GM18870 (cell line): ENCODE data around the gene PLEKHG4.

Source experiments
- ATAC-seq: cut with Tn5 transposase; IDR thresholded peaks from one replicate; pipeline ENCODE4 v1.9.1; 2021; ENCODE audit warnings: moderate library complexity; ENCODE audit not compliant: unreplicated experiment

Gene PLEKHG4

DNA sequence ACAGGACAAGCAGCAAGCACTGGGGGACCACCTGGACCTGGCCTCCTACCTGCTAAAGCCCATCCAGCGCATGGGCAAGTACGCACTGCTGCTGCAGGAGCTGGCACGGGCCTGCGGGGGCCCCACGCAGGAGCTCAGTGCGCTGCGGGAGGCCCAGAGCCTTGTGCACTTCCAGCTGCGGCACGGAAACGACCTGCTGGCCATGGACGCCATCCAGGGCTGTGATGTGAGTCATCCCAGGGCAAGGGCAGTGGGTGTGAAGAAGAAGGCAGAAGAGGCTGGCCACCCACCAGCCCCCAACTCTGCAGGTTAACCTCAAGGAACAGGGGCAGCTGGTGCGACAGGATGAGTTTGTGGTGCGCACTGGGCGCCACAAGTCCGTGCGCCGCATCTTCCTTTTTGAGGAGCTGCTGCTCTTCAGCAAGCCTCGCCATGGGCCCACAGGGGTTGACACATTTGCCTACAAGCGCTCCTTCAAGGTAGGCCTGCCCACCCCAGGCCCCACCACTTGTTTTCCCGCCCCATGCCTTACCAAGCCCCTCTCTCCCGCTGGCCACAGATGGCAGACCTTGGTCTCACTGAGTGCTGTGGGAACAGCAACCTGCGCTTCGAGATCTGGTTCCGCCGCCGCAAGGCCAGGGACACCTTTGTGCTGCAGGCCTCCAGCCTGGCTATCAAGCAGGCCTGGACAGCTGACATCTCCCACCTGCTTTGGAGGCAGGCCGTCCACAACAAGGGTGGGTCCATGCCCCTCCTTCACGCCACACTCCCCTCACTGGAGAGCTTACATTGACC lies 7.3 kb downstream of the PLEKHG4 start:
- no peak for ATAC-seq

DNA sequence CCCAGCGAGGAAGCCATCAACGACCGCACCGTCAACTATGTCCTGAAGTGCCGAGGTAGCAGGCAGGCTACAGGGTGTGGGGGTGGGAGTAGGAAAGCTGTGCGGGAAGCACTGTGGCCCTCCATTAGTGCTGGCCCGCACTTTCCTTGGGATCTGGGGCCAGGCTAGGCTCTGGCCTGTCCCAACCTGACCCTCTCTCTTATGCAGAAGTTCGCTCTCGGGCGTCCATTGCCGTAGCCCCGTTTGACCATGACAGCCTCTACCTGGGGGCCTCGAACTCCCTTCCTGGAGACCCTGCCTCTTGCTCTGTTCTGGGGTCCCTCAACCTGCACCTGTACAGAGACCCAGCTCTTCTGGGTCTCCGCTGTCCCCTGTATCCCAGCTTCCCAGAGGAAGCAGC lies 8.6 kb downstream of the PLEKHG4 start:
- no peak for ATAC-seq

DNA sequence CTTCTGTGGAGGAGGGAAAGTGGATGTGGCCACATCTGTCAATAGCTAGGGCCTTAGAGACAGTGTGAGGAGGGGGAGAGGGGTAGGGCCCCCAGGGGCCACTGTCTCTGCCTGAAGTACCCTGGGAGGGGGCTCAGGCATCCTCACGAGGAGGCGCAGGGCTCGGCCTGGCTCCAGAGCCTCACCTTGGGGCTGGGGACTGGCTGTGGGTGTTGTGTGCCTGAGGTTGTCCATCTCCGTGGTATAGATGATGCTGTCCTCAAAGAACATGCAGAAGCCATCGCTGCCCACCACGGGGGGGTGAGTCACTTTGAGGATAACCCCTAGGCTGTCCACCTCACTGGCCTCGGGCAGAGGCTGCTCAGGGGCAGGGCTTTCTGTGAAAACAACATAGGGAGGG lies 12.1 kb downstream of the PLEKHG4 start:
- ATAC-seq = no peak

DNA sequence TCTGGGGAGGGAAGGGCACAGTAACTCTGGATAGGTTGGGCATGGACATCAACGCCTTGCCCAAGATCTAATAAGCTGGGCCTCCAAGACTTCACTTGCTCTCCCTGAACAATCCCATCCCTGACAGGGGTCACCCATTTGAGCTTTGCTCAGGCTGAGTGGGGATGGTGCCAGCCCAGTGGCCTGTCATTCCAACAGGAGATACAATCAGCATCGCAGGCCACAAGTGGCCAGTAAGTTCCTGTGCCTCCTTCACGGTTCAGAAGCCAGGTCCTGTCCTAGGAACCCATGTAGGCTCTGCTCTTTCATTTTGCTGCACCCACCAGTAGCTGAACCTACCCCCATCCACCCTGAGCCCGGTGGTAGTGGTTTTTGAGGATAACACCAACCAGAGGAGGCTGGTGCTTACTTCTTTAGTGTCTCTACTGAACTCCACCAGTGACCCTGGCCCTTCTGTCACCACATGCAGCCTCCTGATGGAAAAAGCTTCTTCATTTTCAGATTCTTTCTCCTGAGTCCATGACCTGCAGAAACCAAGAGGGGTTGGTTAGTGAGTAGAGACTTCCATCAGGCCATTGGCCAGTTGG lies 14.9 kb downstream of the PLEKHG4 start:
- ATAC-seq = no peak

DNA sequence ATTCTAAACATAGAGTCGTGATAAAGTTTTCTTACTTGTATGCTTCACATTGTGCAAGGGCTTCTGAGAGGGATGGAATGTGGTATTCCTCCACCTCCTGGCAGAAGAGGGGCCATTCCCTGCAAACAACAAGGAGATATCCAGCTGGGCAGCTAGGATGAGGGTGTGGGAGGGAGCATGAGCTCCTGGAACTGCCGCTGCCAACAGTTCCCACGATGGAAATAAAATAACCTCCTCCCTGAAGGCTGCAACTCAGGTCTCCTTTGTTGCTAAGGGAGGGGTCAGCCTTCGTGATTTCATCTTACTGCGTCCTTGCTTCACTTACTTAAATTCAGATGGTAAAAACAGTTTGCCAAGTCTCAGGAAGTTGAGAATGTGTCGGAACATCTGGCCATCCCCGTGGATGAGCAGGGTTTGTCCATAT lies 15.6 kb downstream of the PLEKHG4 start:
- no peak for ATAC-seq

DNA sequence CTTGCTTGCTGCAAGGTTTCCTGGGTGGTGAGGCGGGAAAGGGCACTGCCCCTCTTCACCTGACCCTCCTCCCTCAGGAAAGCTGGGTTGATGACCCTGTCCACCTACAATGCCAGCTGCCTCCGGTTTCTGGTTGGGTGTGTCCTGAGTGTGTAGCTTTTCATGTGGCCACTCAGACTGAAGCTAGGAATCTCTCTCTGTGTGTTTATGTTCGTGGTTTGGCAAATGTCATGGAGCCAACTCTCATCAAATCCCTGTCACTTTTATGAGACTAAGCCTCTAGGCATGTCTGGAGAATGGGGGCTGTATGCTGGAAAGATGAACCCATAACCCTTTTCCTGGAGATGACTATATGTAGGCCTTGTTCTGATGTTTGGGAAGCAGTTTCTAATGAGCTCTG lies 17.1 kb downstream of the PLEKHG4 start:
- ATAC-seq = no peak

DNA sequence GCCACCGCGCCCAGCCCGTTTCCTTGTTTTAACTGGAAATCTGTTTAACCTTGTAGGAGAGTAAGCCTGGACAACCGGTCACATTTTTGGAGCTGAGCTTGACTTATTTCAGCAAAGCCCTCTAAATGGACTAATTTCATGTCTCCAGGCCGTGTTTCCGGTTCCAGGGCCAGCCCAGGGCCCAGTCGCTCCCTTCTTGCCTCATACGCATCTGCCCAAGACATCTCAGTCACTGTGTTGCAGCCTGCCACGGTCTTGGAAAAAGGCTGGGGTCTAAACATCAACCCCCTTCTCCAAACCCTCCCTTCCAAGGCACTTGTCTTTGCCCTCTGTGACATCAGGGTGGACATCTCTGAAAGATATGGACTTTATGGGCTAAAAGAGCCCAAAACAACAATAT lies 18.9 kb downstream of the PLEKHG4 start:
- ATAC-seq = no peak

DNA sequence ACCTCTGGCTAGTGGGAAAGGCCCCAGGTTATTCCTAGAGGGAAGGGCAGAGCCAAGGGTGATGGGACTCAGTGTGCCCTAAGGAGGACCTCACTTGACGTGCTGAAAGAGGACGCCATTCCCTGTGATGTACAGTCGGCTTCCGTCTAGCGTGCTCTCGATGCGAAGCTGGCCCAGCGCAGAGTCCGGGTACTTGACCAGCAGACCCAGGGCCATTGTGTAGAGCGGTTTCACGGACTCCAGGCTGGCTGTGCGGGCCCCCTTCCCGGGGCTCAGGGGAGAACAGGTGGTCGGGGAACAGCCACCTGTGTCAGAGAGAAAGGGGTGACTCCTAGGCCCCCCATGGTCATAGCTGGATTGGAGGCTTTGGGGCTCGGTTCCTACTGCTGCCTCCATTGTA lies 19.9 kb downstream of the PLEKHG4 start:
- ATAC-seq = no peak

DNA sequence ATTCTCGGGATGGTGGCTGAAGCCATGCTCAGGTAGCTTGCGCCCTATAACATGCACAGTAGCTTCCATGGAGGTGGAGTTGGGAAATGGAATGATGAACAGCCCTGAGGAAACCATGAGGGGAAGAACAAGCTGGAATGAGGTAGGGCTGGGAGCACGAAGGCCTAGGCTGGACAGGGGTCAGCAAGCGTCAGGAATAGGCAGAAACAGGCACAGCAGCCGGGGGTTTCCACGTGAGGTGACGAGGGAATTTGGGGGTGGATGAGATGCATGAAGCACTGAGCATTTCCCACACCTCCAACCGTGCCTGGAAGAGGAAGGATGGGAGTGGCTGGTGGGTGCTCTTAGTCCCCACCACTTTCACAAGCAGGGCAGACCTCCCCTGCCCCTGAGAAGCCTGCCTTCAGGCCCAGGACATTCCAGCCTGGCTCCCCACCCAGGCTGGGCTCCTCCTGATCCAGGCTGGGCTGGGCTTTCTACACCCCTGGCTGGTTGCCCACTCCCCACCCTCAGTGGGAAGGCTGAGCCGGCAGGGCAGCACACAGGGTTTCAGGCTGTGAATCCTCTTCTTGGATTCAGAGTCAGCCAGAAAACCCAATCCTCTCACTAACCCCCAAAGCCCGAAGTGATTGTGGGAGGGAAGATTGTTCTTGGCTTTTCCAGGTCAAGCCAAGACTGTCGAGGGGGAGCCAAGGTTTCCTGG lies 21.9 kb downstream of the PLEKHG4 start:
- no peak for ATAC-seq

DNA sequence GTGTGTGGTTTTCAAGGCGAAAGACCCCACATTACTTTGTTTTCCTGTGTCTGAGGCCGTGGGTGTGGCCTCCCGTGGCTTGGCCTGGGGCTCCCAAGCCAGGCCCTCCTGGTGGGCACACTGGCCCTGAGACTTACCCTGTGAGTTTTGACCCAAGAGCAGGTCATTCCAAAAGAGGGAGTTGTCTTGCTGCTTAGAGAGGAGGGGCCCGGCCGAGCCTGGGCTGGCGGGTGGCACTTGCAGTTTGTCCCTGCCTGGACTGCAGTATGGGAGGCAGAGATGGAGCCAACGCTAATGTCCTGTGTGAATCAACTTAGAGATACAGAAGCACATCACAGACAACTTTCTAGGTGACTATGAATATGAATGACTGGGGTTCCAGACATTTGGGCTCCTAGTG lies 22.7 kb downstream of the PLEKHG4 start:
- no peak for ATAC-seq

DNA sequence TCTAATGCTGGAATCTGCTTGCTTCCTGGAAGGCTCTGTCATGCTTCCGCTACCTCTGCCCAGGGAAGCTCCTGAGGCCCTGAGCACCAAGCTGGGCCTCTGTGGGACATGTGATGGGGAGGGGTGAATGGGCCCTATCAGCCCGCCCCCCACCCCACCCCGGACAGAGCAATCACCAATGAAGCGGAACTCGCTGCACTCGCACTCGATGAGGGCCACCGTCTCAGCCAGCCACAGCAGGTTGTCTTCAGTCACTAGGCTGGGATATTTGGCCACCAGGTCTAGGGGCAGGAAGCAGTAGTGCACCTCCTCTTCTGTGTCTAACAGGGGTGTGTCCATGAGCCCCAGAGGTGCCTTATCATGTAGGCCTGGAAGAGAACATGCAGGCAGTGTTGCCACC lies 23.6 kb downstream of the PLEKHG4 start:
- no peak for ATAC-seq

DNA sequence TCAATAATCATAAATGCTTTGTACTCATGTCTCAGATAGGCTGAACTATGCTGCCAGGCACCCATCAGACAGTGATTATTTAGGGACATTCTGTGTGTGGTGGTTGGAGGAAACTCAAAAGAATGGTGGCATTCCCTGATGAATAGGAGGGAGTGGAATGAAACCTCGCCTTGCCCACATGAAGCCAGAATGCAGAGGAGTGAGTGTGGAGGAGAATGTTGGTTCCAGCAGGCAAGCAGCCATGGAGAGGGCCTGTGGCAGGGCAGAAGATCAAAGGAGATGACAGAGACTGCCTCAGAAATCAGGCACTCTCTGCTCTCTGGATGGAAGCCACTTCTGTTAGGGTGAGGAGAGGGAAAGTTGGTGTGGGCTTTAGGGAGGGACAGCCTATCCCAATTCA lies 24.7 kb downstream of the PLEKHG4 start:
- ATAC-seq = no peak

DNA sequence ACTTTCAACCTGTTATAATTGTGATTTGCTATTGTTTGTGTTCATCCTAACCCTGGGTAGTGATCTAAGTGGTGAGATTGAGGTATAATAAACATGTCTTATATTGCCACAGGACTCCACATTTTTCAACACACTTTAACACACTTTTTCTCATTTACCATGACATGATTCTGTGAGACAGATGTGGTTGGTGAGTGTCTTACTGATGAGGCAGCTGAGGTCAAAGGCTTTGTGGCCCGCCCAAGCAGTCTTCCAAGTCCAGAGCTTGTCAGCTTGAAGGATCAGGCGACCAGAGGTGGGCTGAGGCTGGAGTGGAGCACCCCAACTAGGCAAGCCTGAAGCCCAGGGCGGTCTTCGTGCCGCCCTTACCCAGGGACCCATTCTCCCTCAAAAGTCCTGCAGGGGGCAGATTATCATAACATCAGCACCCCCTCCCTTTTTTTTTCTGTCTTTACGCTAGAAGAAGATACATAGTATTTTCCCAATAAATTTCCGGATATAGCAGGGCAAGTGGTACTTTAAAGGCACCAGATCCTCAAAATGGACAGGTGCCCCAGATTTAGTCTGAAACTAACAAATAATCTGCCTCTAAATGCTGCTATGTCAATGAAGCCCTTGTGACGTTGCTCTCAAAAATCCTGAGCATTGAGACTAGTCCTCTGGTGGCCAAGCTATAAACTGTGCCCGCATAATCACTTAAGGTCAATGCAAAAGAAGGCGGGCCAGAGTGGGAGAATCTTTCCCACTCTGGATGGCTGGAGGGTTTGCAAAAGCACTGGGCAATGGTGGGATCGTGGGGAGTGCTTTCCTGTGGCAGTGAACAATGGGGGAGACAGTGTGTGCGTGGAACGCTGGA lies 26.1 kb downstream of the PLEKHG4 start:
- no peak for ATAC-seq

DNA sequence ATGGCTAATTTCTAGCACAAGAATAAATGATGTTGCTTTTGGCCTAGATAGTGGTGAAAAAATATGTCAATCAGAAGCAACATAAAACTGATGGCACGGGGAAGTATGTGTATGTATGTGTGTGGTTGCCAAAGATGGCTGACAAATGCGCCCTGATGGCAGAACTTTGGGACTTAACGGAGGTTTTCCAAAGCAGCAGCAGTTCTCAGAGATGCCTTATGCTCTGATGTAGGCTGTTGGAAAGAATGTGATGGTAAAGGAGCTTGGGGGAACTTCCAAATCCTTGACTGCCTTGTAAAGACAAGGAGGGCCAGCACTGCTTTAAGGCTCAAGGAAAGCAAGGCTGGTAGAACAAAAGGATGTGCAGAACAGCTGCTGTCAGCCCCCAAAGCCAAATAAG lies 31.2 kb downstream of the PLEKHG4 start:
- no peak for ATAC-seq

DNA sequence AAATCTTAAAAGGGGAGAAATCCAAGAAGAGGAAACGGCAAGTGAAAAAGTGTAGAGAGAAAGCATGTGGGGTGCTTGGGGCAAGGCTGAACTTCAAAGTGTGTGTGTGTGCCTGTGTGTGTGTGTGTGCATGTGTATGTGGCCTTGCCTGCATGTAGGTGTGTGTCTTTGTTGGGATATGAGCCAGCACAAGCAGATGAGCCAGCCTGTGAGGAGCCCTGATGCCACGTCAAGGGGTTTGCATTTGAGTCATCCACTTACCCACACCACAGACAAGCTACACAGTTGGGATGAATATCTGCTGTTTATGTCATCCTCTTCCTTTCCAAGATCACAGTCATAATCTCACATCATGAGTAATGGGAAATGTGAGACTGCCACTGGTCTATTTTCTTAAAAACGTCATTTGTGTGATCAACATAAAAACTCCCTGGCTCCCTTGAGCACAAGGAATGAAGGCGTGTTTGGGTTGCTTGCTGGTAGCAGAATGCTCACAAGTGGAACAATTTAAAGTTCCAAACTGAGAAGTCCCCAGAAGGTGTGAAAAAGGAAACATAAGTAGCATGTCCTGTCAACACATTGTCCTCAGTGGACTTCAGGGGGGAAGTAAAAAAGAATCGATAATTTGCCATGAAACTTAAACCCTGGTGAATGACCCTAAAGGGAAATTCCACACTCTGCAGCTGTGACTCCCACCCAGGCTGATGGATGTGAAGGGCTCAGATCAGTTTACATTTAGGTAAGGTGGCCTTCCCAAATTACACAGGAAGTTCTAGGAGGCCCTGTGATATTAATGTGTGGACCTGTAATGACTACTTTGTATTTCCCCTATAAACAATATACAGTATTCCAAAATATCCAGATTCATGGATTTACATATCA lies 32.5 kb downstream of the PLEKHG4 start:
- ATAC-seq = peak; percentile 87

DNA sequence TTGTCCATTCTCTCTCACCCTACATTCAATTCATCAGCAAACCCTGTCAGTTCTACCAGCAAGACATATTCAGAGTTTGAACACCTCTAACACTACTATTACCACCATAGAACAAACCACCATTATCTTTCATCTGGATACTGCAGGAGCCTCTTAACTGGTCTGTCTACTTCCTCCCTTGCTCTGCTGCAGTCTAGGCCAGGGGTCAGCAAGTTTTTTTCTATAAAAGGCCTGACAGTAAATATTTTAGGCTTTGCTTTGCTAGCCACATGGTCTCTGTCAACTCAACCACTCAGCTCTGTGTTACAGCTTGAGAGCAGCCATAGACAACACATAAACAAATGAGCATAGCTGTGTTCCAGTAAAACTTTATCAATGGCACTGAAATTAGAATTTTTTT lies 33.4 kb downstream of the PLEKHG4 start:
- no peak for ATAC-seq

DNA sequence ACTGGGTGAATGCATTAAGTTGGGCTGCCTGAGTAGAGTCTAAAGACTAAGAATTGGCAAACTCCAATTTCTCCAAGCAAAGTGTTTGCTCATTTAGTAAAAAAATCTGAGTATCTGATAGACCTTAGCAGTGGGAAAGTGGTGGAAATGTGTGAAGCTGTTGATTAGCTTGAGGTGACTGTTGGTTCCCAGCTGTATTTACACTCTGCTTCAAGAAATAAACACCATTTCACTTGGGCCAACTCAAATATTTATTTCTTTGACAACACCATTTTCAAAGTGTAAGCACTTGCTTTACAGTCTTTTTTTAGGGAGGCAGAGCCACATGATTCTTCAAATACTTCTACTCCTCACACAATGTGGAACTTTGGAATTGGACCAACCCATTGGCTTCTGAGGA lies 38.5 kb downstream of the PLEKHG4 start:
- ATAC-seq = no peak

DNA sequence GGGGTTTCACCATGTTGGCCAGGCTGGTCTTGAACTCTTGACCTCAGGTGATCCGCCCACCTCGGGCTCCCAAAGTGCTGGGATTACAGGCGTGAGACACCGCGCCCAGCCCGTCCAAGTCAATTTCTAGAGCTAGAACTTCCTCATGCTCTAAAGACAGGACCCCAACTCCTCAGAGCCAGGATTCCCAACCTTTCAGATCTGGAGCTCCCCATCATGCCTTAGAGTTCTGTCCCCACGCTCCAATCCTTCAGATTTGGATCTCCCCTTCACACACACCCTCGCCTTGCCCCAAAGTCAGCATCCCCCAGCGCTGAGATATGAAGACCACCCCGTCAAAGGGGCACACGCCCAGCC lies 46.8 kb downstream of the PLEKHG4 start:
- ATAC-seq = no peak

DNA sequence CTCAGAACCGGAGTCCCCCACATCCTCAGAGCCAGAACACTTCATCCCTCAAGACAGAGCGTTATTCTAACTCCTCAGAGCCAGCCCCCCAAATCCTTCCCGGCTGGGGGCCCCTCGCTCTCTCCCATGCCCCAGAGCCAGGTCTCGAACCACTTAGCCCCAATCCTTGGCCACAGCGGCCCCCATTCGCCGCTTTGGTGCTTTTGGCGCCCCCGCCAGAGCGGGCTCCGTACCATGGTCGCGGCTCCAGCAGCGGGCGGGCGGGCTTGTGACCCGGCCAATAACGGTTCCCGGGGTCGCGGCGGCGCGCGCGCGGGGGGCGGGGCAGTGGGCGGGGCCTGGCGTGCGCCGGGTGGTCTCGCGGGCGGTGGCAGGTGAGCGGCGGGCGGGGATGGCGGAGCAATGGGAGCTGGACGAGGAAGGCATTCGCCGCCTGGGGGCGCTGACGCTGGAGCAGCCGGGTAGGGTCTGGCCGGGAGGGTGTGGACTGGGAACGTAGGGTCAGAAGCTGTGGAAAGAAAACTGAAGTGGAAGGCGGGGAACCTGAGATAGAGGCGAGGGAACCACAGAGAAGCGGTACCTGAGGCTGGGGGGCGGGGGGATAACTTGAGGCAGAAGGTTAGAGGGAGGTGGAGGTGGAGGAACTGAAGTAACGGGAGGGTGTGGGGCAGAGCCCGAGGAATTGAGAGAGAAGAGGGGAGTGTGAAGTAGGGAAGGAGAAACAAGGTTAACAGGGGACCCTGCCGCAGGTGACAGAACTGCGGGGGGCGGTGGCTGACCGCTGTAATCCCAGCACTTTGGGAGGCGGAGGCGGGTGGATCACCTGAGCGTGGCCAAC lies 47.4 kb downstream of the PLEKHG4 start, which contains the start of the genes KCTD19 and LRRC36:
KCTD19 (minus strand) TSS at position 270 of the 838 bp plus-strand sequence; CDS start at position 236, 34 bp downstream.
LRRC36 (plus strand) TSS at position 344 of the 838 bp plus-strand sequence; CDS start at position 392, 48 bp downstream.
- ATAC-seq = no peak
